Epithelial cell of prostate (primary cell): Measurements from ENCODE around the gene PCDHGC5.

Experiments used
- DNase-seq: peaks from one replicate; pipeline ENCODE4 v3.0.0-alpha.2; 2011; ENCODE audit warnings: low read depth, low spot score
- H3K27ac ChIP-seq: fragments of 450-650 bp; 2 replicates; pipeline ENCODE4 v1.5.1; 2017; ENCODE audit warnings: mild to moderate bottlenecking

Gene PCDHGC5

GRCh38 chr5:141488591-141489561 is at the start of gene PCDHGC5:
Gene PCDHGC5 (plus strand): TSS chr5:141489081. CDS start chr5:141489241, 160 bp downstream.
- peak within 1 kb of the TSS; percentile 79 for H3K27ac ChIP-seq
- DNase-seq = peak; percentile 61

GRCh38 chr5:141439411-141440141 is 49.3 kb upstream of the PCDHGC5 start:
- DNase-seq = no peak
- no peak overlapping the region for H3K27ac ChIP-seq

GRCh38 chr5:141440341-141440740 is 48.5 kb upstream of the PCDHGC5 start:
- H3K27ac ChIP-seq = no peak overlapping the region
- DNase-seq = no peak

DNA sequence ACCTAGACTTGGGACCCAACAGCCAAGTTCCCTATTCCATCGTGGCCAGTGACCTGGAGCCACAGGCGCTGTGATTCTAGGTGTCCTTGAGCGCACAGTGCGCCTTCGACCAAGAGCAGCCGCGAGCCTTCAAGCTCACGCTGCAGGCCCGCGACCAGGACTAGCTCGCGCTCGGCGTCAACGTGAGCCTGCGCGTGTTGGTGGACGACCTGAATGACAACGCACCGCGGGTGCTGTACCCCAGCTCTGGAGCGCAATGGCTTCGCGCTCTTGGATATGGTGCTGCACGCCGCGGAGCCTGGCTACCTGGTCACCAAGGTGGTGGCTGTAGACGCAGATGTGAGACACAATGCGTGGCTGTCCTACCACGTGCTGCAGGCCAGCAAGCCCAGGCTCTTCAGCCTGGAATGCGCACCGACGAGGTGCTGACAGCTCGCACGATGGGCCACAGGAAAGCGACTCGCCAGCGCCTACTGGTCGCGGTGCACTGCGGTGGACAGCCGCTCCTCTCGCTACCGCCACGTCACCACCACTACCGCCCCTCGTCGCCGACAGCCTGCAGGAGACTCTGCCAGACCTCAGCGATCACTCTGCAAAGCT is 47.2 kb upstream of the PCDHGC5 start:
- no peak for DNase-seq
- H3K27ac ChIP-seq = no peak overlapping the region

GRCh38 chr5:141465351-141465750 is 23.5 kb upstream of the PCDHGC5 start:
- DNase-seq = no peak

DNA sequence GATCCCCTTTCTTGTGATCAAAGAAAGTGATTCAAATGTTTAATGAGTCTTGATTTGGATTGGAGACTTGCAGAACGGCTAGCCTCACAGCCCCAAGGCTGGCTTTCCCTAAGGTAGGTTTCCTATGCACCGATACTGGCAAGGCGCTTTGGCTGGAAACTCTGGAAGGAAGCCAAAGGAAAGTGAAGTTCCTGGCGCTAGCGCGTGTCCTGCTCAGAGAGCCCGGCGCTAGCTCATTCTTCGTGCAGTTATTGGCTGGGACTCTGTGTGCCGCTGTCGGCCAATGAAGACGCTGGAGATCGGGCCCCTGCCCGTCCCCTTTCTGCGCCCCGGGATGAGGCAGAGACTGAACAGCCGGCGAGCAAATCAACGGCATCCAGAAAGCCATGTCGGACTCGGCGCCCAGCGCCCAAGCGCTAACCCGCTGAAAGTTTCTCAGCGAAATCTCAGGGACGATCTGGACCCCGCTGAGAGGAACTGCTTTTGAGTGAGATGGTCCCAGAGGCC is 13.2 kb upstream of the PCDHGC5 start, which contains the start of gene PCDHGC3:
TSS of gene PCDHGC3 (plus strand) at position 342 of the 507 bp plus-strand sequence. CDS start at position 493, 151 bp downstream.
- DNase-seq = peak; percentile 70

More at GRCh38 chr5:141465351-141465750, 23.5 kb upstream of the PCDHGC5 start:
- H3K27ac ChIP-seq = no peak overlapping the region

DNA sequence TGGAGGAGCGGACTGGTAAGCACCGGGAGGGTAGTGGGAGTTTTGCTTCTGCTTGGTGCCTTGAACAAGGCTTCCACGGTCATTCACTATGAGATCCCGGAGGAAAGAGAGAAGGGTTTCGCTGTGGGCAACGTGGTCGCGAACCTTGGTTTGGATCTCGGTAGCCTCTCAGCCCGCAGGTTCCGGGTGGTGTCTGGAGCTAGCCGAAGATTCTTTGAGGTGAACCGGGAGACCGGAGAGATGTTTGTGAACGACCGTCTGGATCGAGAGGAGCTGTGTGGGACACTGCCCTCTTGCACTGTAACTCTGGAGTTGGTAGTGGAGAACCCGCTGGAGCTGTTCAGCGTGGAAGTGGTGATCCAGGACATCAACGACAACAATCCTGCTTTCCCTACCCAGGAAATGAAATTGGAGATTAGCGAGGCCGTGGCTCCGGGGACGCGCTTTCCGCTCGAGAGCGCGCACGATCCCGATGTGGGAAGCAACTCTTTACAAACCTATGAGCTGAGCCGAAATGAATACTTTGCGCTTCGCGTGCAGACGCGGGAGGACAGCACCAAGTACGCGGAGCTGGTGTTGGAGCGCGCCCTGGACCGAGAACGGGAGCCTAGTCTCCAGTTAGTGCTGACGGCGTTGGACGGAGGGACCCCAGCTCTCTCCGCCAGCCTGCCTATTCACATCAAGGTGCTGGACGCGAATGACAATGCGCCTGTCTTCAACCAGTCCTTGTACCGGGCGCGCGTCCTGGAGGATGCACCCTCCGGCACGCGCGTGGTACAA is 12.6 kb upstream of the PCDHGC5 start:
- H3K27ac ChIP-seq = peak overlapping the region; percentile 63
- no peak for DNase-seq

More for the DNA sequence above, 13.2 kb upstream of the PCDHGC5 start, which contains the start of gene PCDHGC3:
- peak within 1 kb of the TSS; percentile 63 for H3K27ac ChIP-seq

DNA sequence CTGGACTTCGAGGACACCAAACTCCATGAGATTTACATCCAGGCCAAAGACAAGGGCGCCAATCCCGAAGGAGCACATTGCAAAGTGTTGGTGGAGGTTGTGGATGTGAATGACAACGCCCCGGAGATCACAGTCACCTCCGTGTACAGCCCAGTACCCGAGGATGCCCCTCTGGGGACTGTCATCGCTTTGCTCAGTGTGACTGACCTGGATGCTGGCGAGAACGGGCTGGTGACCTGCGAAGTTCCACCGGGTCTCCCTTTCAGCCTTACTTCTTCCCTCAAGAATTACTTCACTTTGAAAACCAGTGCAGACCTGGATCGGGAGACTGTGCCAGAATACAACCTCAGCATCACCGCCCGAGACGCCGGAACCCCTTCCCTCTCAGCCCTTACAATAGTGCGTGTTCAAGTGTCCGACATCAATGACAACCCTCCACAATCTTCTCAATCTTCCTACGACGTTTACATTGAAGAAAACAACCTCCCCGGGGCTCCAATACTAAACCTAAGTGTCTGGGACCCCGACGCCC is 11.8 kb upstream of the PCDHGC5 start:
- no peak overlapping the region for H3K27ac ChIP-seq
- no peak for DNase-seq

GRCh38 chr5:141477815-141478214 is 11.1 kb upstream of the PCDHGC5 start:
- no peak overlapping the region for H3K27ac ChIP-seq
- no peak for DNase-seq

DNA sequence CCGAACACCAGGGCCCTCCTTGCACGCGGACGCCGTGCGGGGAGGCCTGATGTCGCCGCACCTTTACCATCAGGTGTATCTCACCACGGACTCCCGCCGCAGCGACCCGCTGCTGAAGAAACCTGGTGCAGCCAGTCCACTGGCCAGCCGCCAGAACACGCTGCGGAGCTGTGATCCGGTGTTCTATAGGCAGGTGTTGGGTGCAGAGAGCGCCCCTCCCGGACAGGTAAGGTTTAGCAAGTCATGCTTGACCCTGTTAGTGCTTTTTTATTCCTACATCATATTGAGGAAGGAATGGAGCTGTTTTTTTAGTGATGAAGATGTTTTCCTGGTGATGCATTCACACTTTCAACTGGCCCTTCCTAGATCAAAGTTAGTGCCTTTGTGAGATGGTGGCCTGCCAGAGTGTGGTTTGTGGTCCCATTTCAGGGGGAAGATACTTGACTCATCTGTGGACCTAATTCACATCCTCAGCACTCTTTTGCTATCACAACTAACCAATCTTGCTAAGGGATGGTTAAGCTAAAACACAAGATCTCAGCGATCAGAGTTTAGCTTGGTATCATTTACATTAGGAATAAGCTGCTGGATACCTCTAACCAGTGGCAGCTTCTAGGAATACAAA is 10.4 kb upstream of the PCDHGC5 start:
- H3K27ac ChIP-seq = no peak overlapping the region
- no peak for DNase-seq

DNA sequence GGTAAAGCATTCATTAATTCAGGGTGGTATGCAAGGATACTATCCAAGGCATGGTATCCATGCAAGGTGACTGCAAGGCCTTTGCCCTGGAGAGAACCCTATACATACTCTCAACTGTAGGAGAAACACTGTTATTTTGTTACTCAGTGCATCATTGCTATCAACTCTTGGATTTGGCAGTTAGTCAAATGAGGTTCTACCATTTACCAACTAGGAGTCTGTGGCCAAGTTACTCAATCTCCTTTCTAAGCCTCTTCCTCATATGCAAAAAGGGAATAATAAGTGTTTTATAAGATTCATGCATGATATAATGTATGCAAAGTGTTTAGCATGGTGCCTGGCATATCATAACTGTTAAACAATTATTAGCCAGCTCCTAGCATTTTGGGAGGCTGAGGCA is 9.1 kb upstream of the PCDHGC5 start:
- H3K27ac ChIP-seq = no peak overlapping the region
- no peak for DNase-seq

- H3K27ac ChIP-seq = no peak overlapping the region
- no peak for DNase-seq
These were observed 5.0 kb upstream of the PCDHGC5 start for GRCh38 chr5:141483902-141484301.

DNA sequence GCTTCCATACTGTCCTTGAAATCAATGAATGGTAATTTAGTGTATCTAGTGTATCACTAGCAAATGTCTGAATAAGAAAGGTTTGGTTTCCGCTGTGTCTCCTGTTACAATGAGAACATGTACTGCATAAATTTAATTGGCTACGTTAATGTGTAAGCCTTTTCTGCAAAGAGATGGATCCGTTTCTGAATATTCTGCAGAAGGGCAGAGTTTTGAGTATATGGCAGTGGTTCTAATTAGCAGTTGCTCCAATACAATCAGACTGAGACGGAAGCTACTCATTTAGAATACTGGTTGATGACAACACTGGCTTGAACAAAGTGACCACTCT is 4.6 kb upstream of the PCDHGC5 start:
- DNase-seq = no peak

GRCh38 chr5:141484641-141485311 is 4.1 kb upstream of the PCDHGC5 start, which contains the start of gene PCDHGC4:
Gene PCDHGC4 (plus strand): TSS chr5:141485030. CDS start chr5:141485174, 144 bp downstream.
- H3K27ac ChIP-seq = no peak within 1 kb of the TSS
- no peak for DNase-seq

More for the DNA sequence above, 4.6 kb upstream of the PCDHGC5 start:
- no peak overlapping the region for H3K27ac ChIP-seq

- no peak overlapping the region for H3K27ac ChIP-seq
- no peak for DNase-seq
These were observed 3.4 kb upstream of the PCDHGC5 start for GRCh38 chr5:141485321-141486055.

DNA sequence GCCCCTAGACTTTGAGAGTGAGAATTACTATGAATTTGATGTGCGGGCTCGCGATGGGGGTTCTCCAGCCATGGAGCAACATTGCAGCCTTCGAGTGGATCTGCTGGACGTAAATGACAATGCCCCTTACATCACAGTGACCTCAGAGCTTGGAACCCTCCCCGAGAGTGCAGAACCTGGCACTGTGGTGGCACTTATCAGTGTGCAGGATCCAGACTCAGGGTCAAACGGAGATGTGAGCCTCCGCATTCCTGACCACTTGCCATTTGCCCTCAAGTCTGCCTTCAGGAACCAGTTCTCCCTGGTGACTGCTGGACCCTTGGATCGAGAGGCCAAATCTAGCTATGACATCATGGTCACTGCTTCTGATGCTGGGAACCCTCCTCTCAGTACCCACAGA is 2.8 kb upstream of the PCDHGC5 start:
- H3K27ac ChIP-seq = no peak overlapping the region
- DNase-seq = no peak

DNA sequence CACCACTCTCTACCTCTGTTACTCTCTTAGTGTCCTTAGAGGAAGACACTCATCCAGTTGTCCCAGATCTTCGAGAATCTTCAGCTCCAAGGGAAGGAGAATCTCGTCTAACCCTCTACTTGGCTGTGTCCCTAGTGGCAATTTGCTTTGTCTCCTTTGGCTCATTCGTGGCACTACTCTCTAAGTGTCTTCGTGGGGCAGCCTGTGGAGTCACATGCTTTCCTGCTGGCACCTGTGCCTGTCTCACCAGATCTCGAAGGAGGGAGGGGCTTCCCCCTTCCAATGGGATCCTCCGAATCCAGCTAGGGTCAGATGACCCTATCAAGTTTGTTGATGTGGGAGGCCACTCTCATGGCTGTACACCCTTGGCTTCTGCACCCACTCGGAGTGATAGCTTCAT is 1.8 kb upstream of the PCDHGC5 start:
- DNase-seq = no peak
- no peak overlapping the region for H3K27ac ChIP-seq

GRCh38 chr5:141489841-141490240 is 960 bp downstream of the PCDHGC5 start:
- H3K27ac ChIP-seq = peak overlapping the region; percentile 79
- DNase-seq = no peak
